ENCODE results near the gene MAN1A2. TPM values are rescaled to one million over a fixed set of nuclear protein-coding genes. Genes with fewer than 3 reads are reported as not detected.

Gene MAN1A2
- polyA plus RNA-seq, 1 donor from 2014 or later = 25.0 TPM

DNA sequence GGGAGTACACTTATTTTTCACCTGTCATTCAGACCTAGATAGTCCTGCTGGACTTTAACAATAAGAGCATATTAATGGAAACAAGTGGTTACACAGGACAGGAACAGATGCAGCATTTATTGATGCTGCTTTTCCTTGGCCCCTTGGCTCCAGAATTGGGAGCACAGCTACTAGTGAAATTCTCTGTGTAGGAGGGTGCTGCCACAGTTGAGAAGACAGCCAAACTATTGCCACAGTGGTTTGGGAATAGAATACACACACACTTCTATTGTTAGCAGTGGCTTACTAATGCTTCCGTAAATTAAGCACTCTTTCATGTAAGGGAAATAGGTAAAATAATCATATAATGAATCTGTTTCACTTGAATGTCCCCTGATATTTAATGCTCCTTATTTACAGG lies 133.3 kb downstream of the MAN1A2 start:
- Histone ChIP-seq H3K4me3 (ENCODE audit: low read length) (no peak overlapping the region), H3K79me2 (replicated peaks; ENCODE audit: insufficient read depth, low read length) (no peaks in the 10 kb centered on the region), H3K9me3 (ENCODE audit: low read length) (no peaks in the 10 kb centered on the region), H3K9me2 (ENCODE audit: insufficient read depth, low read length) (no peaks in the 10 kb centered on the region), H3K4me2 (ENCODE audit: low read length) (no peak overlapping the region), H3K27me3 (ENCODE audit: insufficient read depth, low read depth, low read length) (no peaks in the 10 kb centered on the region), H3K9ac (ENCODE audit: low read length) (no peak overlapping the region), H3K27ac (ENCODE audit: low read length) (no peak overlapping the region), H4K20me1 (ENCODE audit: insufficient read depth) (no peaks in the 10 kb centered on the region), H3K36me3 (ENCODE audit: insufficient read depth, low read length) (no peaks in the 10 kb centered on the region), H3F3A (ENCODE audit: insufficient read depth, low read length, poor library complexity, severe bottlenecking) (no peaks in the 10 kb centered on the region), H2AFZ (ENCODE audit: low read depth, low read length) (no peak overlapping the region)
- TF ChIP-seq SMC3 (conservative IDR thresholded peaks at IDR 0.05; ENCODE audit: poor library complexity) (no peak), TAF1 (IDR thresholded peaks at IDR 0.05; ENCODE audit: low read depth) (no peak), MXI1 (conservative IDR thresholded peaks at IDR 0.05; ENCODE audit: poor library complexity, severe bottlenecking) (no peak), POLR2AphosphoS5 (IDR thresholded peaks at IDR 0.05) (no peak), RAD21 (conservative IDR thresholded peaks at IDR 0.05) (no peak), EP300 (conservative IDR thresholded peaks at IDR 0.05; ENCODE audit: poor library complexity, severe bottlenecking) (no peak), EZH2 (IDR thresholded peaks at IDR 0.05; ENCODE audit: borderline replicate concordance, insufficient read depth, low read length, poor library complexity, severe bottlenecking) (no peak)
- TF ChIP-seq, protein P1, sequence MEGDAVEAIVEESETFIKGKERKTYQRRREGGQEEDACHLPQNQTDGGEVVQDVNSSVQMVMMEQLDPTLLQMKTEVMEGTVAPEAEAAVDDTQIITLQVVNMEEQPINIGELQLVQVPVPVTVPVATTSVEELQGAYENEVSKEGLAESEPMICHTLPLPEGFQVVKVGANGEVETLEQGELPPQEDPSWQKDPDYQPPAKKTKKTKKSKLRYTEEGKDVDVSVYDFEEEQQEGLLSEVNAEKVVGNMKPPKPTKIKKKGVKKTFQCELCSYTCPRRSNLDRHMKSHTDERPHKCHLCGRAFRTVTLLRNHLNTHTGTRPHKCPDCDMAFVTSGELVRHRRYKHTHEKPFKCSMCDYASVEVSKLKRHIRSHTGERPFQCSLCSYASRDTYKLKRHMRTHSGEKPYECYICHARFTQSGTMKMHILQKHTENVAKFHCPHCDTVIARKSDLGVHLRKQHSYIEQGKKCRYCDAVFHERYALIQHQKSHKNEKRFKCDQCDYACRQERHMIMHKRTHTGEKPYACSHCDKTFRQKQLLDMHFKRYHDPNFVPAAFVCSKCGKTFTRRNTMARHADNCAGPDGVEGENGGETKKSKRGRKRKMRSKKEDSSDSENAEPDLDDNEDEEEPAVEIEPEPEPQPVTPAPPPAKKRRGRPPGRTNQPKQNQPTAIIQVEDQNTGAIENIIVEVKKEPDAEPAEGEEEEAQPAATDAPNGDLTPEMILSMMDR (IDR thresholded peaks at IDR 0.05; ENCODE audit: poor library complexity, severe bottlenecking) = no peak
- TF ChIP-seq, protein P2, sequence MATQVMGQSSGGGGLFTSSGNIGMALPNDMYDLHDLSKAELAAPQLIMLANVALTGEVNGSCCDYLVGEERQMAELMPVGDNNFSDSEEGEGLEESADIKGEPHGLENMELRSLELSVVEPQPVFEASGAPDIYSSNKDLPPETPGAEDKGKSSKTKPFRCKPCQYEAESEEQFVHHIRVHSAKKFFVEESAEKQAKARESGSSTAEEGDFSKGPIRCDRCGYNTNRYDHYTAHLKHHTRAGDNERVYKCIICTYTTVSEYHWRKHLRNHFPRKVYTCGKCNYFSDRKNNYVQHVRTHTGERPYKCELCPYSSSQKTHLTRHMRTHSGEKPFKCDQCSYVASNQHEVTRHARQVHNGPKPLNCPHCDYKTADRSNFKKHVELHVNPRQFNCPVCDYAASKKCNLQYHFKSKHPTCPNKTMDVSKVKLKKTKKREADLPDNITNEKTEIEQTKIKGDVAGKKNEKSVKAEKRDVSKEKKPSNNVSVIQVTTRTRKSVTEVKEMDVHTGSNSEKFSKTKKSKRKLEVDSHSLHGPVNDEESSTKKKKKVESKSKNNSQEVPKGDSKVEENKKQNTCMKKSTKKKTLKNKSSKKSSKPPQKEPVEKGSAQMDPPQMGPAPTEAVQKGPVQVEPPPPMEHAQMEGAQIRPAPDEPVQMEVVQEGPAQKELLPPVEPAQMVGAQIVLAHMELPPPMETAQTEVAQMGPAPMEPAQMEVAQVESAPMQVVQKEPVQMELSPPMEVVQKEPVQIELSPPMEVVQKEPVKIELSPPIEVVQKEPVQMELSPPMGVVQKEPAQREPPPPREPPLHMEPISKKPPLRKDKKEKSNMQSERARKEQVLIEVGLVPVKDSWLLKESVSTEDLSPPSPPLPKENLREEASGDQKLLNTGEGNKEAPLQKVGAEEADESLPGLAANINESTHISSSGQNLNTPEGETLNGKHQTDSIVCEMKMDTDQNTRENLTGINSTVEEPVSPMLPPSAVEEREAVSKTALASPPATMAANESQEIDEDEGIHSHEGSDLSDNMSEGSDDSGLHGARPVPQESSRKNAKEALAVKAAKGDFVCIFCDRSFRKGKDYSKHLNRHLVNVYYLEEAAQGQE (IDR thresholded peaks at IDR 0.05; ENCODE audit: borderline replicate concordance) = no peak

DNA sequence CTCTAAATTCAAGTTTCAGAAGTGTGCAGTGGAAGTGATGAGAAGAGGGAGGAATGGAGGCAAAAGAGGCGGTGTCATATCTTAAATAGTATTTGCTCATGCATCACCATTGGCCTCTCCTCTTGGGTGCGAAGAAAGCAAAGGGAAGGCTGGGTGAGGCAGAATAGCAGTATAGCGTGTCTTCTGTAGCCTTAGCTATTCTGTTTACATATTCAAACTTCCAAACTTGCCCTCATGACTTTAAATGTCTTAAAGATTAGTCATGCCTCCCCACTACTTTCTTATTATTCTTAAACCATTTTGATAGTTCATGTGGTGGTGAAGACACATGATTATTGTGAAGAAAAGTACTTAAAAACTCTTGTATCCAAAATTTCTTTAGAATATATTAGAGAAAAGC lies 134.0 kb downstream of the MAN1A2 start:
- Histone ChIP-seq H3K9me2 (ENCODE audit: insufficient read depth, low read length) (no peaks in the 10 kb centered on the region), H3K9ac (ENCODE audit: low read length) (no peak overlapping the region), H3K27me3 (ENCODE audit: insufficient read depth, low read depth, low read length) (no peaks in the 10 kb centered on the region), H3K36me3 (ENCODE audit: insufficient read depth, low read length) (no peaks in the 10 kb centered on the region), H2AFZ (ENCODE audit: low read depth, low read length) (no peak overlapping the region), H3K27ac (ENCODE audit: low read length) (no peak overlapping the region), H3K4me2 (ENCODE audit: low read length) (no peak overlapping the region), H3K4me3 (ENCODE audit: low read length) (no peak overlapping the region), H4K20me1 (ENCODE audit: insufficient read depth) (no peaks in the 10 kb centered on the region), H3K9me3 (ENCODE audit: low read length) (no peaks in the 10 kb centered on the region), H3K79me2 (replicated peaks; ENCODE audit: insufficient read depth, low read length) (no peaks in the 10 kb centered on the region), H3F3A (ENCODE audit: insufficient read depth, low read length, poor library complexity, severe bottlenecking) (no peaks in the 10 kb centered on the region)
- TF ChIP-seq EP300 (conservative IDR thresholded peaks at IDR 0.05; ENCODE audit: poor library complexity, severe bottlenecking) (no peak), RAD21 (conservative IDR thresholded peaks at IDR 0.05) (no peak), TAF1 (IDR thresholded peaks at IDR 0.05; ENCODE audit: low read depth) (no peak), EZH2 (IDR thresholded peaks at IDR 0.05; ENCODE audit: borderline replicate concordance, insufficient read depth, low read length, poor library complexity, severe bottlenecking) (no peak), POLR2AphosphoS5 (IDR thresholded peaks at IDR 0.05) (no peak), MXI1 (conservative IDR thresholded peaks at IDR 0.05; ENCODE audit: poor library complexity, severe bottlenecking) (no peak), SMC3 (conservative IDR thresholded peaks at IDR 0.05; ENCODE audit: poor library complexity) (no peak)
- TF ChIP-seq, protein P2 (IDR thresholded peaks at IDR 0.05; ENCODE audit: borderline replicate concordance) = no peak
- TF ChIP-seq, protein P1 (IDR thresholded peaks at IDR 0.05; ENCODE audit: poor library complexity, severe bottlenecking) = no peak
